HG02642 (cell line): Measurements from ENCODE around the gene SELENOM.
A peak's percentile ranks its signal among the peaks of the same experiment; 100 is the strongest.

Source experiments
- ATAC-seq: cut with Tn5 transposase; IDR thresholded peaks from one replicate; pipeline ENCODE4 v1.9.1; 2021; ENCODE audit warnings: mild to moderate bottlenecking; ENCODE audit not compliant: unreplicated experiment, poor library complexity

The SELENOM gene, protein sequence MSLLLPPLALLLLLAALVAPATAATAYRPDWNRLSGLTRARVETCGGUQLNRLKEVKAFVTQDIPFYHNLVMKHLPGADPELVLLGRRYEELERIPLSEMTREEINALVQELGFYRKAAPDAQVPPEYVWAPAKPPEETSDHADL

DNA sequence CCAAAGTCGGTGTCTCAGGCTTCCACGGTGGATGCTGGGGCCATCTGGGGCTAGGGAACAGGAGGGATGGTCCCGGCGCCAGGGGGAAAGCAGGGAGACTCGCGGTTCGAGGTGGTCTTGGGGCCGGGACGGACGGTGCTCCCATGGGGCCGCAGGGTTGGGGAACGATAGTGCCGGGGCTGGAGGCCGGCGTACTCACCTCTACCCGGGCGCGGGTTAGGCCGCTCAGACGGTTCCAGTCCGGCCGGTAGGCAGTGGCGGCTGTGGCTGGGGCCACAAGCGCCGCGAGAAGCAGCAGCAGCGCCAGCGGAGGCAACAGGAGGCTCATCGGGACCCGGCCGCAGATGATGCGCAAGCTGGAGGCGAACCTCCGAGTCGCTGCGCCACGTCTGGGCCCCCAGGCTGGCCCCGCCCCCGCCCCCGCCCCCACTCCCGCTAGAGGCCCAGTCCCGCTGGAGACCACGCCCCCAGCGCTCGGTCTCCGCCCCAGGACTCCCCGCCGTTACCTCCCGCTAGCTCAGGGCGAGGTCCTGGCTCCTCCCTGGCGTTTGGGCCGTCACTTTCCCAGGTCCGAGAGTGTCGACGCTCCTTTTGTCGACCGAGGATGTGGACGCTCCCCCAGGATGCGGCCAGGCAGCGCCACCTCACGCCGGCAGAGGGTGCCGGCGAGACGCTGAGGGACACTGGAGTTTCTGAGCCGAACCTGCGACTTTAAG lies at the start of gene SELENOM:
SELENOM (minus strand) TSS at position 391 of the 716 bp plus-strand sequence; CDS start at position 328, 63 bp downstream.
- ATAC-seq: peak; percentile 88

DNA sequence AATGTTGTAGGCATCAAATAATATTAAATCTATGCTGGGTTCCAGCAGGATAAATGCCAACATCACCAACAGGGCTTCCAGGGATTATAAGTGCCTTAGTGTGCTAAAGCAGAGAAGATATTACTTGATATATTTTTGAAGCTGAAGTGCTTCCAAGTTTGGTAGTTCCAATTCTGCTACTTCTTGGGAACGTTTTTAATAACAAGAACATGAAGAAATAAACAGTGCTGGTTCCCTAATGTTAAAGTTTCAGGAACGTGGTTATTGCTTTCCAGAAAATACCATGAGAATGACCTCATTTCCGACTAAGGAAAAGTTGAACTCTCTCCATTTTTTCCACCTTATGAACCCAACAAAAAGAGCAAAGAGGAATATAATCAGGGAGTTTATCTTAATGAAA lies 48.1 kb upstream of the SELENOM start:
- ATAC-seq: no peak

DNA sequence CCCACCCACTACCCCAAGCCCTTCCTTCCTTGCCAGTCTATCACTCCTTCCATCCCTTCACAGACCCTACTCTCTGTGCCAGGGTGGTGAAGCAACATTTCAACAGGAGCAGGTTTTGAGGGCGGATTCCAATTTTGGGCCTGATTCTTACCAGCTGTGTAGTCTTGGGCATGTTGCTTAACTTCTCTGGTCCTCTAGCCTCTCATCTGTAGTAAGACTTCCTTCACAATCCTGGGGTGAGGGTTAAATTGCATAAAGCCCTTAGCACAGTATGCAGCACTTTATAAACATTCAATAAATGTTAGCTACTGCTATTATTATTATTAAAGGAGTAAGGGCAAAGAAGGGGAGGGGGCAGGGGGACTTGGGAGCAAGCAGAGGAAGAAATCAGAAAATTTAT lies 47.6 kb upstream of the SELENOM start:
- no peak for ATAC-seq

DNA sequence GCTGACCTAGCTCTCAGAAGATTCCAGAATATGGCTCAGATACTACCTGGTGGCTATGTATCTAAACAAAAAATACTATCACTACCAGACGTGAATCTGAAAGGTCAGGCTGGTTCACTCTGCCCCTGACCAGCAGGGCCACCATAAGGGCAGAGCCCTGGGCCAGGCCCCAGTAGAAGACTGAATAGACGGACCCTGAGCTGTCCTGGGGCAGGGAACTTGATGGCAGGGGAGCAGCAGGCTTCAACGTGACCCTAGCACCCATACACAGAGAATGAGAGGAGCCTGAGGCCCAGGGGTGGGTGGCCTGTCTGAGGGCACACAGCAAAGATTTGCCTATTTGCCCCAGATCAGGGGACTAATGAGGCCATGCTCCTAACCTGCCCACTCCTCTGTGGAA lies 46.0 kb upstream of the SELENOM start:
- ATAC-seq: no peak

DNA sequence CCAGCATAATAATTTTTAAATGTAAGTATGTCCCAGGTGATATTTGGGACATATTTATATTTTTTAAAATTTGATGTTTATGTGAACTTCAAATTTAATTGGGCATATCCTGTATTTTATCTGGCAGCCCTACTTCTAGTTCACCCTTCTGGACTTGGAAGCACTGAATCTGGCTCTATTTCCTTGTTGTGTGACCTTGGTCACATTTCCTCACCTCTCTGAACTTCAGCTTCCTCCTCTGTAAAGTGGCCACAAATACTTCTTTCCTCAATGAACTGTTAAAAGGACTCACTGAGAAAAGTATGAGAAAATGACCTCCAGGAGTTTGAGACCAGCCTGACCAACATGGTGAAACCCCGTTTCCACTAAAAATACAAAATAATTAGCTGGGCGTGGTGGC lies 44.5 kb upstream of the SELENOM start:
- ATAC-seq: no peak

DNA sequence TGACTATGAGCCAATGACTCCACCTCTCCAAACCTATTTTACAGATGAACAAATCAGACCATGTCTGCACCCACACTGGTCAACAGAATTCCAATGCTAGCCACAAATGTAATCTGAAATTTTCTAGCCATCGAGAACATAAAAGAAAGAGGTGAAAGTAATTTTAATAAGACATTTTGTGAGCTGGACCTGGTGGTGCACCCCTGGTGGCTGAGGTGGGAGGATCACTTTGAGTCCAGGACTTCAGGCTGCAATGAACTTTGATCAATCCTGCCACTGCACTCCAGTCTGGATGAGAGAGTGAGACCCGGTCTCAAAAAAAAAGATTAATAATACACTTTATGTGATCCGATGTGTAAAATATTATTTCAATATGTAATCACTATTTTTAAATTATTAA lies 43.2 kb upstream of the SELENOM start:
- ATAC-seq: no peak

DNA sequence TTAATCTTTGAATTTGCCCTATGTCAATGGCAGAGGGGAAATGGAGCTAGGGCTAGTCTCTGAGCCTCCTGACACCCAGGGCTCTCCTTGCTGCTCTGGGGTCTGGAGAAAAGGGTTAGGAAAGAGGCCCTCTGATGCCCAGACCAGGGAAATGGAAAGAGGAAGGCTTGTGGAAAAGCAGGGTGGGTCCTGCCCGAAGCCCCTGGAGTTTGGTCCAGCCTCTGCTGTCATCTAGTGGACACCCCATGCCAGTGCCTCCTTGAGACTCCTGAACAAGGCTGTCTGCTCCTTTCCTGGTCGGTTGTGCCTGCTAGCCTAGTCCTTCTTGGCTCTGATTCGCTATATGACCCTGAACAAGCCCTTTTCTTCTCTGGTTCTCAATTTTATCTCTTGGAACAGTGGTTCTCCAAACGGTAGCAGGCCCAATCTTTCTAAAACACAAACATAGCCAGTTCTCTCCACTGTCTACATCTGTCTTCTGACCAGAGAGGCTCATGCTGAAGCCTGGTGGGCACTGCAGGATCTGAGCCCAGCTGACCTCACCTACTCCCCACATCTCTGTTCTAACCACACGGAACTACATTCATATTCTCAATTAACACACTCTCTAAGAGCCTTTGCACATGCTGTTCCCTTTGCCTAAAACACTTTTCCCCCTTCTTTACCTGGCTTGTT lies 41.7 kb upstream of the SELENOM start:
- ATAC-seq: no peak

DNA sequence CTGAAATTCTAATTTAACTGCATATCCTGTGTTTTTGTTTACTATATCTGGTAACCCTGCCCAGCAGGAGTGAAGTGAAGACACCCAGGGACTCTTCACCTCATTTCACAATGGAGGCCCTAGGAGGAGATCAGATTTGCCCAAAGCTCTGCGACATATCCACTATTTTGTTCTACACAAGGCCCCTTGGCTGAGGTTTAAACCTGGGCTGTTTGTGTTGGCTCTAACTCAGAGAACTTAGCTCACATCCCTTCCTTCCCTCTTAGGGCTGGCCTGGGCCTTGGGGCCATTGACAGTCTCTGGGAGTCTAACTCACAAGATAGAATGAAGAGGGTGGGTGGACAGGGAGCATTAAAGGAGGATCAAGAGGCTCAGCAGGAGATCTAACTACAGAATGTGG lies 41.1 kb upstream of the SELENOM start:
- no peak for ATAC-seq

DNA sequence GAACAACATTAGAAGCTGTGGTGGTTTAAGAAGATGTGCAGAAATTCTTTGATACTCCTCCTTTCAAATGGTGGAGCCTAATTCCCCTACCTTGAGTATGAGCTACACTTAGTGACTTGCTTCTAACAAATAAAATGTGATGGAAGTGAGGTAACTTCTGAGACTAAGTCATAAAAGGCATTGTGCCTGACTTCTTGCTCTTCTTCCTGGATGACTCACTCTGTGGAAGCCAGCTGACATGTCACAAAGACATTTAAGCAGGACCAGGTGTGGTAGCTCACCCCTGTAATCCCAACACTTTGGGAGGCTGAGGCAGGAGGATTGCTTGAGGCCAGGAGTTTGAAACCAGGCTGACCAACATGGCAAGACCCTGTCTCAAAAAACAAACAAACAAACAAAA lies 36.9 kb upstream of the SELENOM start:
- ATAC-seq: no peak

DNA sequence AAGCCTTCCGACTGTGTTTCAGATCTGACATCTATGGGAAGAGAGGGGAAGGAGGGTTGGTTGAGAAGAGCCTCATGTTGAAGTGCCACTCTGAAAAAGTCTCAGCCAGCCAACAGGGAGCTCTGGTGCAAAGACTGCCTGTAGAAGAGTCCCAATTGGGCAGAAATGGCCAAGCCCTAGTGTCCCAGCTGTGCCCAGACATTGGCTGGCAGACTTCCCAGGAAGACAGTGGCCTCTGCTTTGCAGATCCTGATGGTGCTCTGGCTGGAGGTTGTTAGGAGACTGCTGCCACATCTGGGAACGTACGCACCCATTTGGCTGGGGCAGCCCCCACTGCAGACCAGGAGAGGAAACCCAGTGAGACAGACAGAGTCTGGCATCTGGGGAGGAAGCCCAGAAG lies 36.2 kb upstream of the SELENOM start:
- ATAC-seq: no peak

DNA sequence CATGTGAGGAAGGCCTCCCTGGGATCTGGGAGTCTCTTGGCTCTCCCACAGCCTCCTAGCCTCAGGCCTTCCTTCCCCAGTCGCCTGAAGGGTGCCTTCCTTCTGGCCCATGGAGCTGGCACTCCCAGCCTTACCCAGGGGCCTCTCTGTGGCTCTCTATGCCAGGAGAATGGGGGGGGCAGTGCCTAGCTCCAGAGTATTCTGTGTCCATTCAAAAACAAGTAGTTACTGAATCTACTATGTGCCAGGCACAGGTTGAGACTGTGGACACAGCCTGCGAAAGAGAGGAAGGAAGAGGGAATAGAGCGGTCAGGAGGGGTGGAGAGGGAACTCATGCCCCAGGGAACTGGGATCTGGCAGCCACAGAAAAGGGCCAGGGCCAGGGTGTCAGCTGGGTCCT lies 35.7 kb upstream of the SELENOM start:
- no peak for ATAC-seq

DNA sequence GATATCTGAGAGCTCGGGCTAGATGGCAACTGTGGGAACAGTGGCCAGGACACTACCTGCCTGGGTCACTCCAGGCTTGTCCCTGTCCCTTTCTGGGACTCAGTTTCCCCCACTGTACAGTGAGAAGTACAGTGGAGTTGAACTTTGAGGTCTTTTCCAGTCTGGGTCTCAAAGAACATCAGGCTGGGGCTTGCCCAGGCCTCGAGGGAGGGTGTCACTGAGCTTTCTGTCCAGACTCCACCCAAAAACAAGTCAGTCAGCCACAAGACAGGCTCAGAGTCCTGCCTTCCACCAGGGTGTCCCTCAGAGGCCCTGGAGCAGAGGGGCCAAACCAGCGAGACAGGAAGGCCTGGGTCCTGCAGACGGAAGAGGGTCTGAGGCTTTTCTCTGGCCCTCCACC lies 34.9 kb upstream of the SELENOM start:
- ATAC-seq: no peak

DNA sequence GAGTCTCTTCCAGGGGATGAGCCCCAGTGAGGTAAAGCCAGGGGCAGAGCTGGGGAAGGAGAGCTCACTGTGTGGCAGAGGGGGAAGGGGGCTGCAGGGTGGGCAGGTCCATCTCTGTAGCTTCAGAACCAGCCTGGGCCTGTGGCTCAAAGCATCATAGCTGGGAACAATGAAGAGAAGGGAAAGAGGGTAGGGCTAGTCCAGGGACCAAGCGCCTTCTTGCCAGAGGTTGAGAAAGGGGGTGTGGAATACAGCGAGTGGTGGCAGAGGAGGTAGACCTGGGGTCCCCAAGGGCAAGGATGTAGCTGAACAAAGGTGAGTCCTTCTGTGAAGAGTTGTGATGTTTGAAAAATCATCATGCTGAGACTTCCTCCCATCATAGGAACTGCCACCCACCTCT lies 34.2 kb upstream of the SELENOM start:
- no peak for ATAC-seq

DNA sequence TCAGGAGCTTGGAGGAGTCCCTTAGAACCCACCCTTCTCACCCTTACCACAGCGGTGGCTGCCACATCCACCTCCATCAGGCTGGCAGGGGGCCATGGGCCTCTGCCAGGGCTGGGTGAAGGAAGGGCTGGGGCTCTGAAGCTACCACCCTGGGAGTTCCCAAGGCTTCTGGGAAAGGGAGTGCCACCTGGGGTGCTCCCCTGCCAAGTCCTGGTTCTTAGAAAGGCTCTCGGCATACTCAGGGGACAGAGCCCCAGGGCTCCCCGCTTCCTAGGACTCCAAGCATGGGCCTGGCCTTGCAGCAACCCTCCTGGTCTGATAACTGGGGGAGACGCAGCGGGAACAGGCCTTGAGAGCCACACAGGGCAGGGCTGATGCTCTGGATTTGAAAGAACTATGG lies 33.4 kb upstream of the SELENOM start:
- no peak for ATAC-seq

DNA sequence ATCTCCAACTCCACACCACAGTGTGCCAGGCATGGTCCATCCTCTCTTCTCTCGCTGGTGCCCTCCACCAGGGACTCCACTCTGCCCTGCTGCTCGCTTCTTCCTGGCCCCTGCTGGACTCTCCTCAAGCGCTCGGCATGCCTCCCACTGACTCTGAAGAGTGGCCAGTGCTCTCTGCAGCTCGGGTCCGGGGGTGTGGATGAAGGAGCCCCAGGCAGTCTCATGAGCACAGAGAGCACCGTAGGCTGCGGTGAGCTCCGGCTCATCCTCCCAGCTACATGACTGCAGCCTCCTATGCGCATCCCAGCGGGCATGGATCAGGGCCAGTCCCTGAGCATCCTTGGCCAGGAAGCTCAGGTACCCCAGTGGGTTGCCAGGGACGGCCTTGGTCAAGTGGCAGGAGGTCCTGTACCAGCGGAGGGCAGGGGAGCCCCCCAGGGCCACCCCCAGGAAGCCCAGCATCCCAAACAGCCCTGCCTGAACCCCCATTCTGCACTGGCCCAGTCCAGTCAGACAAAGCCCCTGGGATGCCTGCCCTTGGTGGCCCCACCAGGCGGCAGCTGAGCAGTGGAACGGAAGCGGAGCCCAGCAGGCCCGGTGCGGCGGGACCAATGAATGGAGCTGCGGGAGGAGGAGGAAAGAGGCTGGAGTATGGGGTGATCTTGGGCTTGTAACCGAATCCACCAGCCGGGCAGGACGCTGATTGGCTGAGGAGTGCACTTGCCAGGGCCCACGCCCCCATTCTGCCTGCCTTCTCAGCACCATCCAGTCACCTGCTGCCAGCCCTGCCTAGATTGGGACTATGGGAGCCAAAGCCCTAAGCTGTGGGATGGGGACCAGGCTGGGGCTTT lies 32.7 kb upstream of the SELENOM start, which contains the start of gene PLA2G3:
PLA2G3 (minus strand) TSS at position 643 of the 851 bp plus-strand sequence; CDS start at position 489, 154 bp downstream.
- ATAC-seq: no peak

DNA sequence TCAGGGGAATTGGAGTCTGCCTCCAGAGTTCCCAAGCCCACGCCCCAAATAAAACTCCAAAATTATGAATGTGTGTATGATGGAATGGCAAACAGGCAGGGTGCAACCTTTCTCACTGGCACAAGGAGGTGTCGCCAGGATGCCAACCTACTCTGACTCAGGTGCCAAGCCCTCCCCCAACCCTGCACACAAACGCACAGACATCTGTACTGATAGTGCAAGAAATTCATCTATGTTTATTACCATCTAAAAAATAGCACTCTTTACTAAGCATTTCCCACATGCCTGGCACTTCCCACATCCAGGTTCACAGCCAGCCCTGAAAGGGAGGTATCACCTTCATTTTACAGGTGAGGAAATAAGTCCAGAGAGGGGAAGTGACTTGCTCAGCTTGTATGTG lies 31.7 kb upstream of the SELENOM start:
- no peak for ATAC-seq

DNA sequence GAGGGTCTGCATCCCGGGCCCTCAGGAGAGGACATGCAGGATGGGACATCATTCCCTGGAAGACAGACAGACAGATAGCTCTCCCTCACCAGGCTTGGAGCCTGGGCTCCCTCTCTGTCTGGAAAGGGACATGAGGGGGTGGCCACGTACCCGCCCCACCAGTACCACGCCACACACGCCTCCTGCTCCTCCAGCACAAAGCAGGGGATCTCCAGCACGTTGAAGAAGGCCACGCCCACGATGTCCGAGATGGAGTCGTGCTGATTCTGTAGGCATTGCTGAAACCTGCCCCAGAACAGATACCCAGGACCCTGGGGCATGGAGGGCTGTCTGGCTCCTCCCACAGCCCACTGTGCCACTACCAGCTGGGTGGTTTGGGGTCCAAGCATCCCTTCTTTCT lies 30.8 kb upstream of the SELENOM start:
- ATAC-seq: no peak

DNA sequence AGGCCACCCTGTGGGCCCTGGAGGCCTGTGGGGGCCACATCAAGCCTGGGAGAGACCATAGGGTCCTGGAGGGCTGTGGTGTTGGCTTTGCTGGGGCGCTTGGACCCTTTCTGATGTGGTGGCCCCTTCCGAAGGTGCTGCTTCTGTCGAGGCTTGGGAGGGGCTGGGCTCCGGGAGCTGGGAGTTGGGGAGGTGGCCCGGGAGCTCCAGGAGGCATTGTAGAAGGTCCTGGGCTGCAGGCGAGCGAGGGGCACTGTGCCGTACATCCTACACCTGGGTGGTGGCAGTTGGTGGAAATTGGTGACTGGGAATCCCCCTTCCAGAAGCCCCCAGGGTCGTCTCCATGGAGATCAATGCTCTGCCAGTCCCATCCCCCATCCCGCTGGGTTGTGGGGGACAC lies 30.4 kb upstream of the SELENOM start:
- ATAC-seq: no peak

DNA sequence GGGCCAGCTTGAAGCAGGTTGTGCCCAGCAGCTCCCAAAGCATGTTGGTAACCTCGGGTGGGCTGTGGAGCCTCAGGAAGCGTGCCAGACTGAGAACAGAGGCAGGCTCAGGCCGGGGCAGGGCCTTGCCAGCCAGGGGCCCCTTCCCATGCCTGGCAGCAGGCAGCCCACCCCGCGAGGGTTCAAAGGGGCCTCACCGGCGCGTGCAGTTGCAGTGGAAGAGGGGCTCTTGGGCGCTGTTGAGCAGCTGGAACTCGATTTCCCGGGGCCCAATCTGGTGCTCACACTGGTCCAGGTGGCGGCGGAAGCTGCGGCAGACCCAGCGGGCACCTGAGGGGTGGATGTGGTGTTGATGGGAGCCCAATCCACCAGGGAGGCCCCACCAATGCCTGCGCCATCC lies 29.3 kb upstream of the SELENOM start:
- ATAC-seq: no peak

DNA sequence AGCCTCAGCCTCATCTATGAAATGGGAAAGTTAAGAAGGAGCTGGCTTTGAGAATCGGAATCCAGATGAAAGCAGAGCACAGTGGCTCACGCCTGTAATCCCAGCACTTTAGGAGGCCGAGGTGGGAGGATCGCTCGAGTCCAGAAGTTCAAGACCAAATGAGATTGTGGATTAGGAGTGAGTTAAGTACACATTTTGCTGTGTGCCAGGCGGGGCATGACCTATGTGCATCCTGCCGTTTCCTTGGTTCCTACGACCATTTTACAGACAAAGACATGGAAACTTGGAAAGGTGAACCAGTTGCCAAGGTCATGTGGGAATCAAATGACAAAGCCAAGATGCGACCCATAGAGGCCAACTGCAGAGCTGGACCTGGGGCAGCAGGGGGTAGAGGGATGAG lies 28.8 kb upstream of the SELENOM start:
- ATAC-seq: no peak

DNA sequence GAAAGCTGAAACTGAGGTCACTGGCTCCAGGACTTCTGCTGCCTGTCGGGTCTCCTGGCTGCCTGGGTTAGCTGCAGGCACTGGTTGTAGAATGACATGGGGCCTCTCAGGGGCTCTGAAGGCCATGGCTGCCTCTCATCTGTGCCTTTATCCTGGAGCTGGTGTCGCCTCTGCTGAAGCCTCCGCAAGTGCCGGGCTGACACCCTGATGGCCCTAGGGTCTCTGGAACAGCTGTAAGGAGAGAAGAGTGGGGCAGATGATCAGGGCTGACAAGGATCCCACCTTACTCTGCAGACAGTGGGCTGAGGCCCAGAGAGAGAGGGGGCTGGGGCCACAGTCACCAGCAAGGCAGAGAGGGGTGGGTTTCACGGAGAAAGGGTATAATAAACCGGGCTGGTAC lies 28.3 kb upstream of the SELENOM start:
- no peak for ATAC-seq
